NCI-H2029 (cell line): Measurements from ENCODE around the gene DQX1.

Experiments used
- DNase-seq: peaks from one replicate; lab custom pipeline; 2025; lab: John Stamatoyannopoulos, UW

DQX1 gene

DNA sequence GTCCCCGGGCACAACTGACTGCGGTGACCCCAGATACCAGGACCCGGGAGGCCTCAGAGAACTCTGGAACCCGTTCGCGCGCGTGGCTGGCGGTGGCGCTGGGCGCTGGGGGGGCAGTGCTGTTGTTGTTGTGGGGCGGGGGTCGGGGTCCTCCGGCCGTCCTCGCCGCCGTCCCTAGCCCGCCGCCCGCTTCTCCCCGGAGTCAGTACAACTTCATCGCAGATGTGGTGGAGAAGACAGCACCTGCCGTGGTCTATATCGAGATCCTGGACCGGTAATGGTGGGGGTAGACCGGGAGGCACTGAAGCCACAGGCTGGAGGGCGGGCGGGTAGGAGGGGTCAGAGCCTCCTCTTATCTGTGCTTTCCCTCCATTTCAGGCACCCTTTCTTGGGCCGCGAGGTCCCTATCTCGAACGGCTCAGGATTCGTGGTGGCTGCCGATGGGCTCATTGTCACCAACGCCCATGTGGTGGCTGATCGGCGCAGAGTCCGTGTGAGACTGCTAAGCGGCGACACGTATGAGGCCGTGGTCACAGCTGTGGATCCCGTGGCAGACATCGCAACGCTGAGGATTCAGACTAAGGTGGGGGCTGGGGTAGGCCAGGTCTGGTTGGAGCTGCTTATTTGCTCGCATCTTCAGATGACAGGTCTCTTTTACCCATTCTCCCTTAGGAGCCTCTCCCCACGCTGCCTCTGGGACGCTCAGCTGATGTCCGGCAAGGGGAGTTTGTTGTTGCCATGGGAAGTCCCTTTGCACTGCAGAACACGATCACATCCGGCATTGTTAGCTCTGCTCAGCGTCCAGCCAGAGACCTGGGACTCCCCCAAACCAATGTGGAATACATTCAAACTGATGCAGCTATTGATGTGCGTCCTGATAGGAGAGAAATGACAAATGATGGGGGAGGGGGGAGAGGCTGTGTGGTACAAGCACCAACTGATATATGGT is 4.5 kb upstream of the DQX1 start:
- DNase-seq, result no peak

DNA sequence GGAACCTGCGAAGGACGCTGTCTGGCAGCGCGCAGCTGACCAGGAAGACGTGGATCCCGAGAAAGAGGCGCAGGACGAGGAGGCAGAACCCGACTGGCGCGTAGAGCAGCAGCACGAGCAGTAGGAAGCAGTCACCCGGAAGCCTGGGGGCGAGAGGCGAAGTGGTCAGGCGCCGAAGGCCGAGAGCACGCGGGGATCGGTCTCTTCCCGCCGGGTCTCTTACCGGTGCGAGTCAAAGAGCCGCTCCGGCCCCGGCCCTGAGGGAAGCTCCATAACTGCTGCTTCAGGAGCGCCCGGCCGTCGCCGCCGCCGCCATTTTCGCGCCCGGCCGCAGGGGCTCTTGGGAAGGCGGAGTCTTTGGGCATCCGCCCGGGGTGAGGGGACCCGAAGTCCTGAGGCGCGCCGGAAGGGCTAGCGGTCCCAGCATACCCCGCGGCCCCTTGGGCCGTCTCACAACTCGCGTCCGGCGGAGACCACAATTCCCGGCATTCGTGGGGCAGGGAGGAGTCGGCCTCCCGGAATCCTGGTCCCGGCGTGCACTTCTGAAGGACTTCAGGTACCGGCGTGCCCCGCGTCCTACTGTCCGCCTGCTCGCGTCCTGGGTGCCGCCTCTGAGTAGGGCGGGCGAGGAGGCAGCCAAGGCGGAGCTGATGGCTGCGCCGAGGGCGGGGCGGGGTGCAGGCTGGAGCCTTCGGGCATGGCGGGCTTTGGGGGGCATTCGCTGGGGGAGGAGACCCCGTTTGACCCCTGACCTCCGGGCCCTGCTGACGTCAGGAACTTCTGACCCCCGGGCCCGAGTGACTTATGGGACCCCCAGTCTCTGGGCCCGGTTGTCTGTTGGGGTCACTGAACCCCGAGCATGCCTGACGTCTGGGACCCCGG is 3.6 kb upstream of the DQX1 start, which contains the start of the genes AUP1 and HTRA2:
AUP1 (minus strand) TSS at position 350 of the 882 bp plus-strand sequence; CDS start at position 273, 77 bp downstream.
HTRA2 (plus strand) TSS at position 577 of the 882 bp plus-strand sequence; CDS start at position 651, 74 bp downstream.
- DNase-seq, result peak; percentile 96

DNA sequence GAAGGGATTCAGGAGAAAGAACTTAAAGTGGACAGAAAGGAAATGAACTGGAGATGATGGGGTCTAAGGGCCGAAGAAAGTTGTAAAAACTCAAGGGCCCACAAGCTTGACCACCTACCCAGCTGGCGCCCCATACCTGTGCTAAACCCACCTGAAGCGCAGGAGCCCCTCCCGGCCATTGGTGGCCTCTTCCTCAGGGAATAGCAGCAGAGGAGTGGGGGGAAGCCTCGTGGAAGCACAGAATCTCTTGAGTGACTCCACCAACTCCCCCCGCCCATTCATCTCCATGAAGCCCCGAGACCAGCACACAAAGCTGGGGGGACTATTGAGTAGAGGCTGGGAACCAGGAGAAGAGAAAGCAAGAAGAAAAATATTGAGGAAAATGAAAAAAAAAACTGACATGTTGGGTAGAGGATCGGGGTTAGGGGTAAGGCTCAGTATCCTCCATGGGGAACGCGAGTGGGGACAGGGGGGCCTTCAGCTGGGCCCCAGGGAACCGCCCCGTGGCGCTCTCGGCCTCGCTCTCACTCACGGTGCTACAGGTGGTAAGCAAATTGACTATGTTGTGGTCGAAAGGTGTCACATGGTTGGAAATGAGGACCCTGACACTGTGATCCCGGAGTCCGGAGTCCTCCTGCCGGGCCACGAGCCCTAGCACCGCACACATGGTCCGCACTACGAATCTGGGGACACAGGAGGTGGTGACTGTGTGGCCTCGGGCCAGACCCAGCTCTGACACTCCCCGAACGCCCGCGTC is 2.7 kb upstream of the DQX1 start:
- no peak for DNase-seq

DNA sequence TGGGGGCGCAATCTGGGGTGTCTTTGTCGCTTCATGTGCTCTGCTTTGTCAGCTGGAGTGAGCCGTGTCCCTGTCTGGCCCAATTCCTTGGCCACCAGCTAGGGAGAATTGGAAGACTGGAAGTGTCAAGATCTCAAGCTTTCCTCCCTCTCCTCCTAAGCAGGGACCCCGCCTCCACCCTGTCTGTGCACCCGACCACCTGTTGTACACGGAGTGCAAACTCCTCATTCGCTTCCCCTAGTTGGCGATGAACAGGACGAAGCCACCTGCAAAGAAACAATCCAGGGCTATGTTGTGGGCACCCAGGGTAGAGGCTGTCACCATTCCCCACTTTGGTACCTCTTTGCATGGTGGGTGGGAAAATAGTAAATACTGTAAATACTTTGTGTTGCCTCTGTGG is 1.7 kb upstream of the DQX1 start:
- no peak for DNase-seq

DNA sequence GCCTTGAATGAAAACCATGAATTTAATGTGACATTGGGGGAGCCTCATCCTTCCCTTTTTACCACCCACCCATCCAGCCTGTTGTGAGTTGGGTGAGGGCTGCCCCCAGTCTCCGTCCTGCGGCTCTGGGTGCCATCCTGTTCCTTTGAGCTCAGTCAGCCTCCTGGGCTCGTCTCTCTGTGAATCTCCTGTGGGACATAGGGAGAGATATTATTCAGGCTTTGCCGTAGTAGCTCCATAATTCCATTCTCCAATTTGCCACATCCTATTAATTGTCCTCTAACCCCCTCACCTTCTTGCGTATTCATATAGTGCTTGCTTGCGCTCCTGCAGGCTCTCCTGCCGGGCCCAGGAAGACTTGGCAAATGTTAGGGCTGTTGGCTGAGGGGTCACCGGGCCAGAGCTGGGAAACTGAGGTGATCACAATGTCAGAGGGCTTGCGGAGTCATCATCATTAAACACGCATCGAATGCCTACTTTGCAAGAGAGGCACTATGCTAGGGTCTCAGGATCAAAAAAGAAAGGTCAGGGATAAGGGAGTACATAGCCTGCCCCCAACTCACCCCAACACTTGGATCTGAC is 709 bp upstream of the DQX1 start:
- no peak for DNase-seq

DNA sequence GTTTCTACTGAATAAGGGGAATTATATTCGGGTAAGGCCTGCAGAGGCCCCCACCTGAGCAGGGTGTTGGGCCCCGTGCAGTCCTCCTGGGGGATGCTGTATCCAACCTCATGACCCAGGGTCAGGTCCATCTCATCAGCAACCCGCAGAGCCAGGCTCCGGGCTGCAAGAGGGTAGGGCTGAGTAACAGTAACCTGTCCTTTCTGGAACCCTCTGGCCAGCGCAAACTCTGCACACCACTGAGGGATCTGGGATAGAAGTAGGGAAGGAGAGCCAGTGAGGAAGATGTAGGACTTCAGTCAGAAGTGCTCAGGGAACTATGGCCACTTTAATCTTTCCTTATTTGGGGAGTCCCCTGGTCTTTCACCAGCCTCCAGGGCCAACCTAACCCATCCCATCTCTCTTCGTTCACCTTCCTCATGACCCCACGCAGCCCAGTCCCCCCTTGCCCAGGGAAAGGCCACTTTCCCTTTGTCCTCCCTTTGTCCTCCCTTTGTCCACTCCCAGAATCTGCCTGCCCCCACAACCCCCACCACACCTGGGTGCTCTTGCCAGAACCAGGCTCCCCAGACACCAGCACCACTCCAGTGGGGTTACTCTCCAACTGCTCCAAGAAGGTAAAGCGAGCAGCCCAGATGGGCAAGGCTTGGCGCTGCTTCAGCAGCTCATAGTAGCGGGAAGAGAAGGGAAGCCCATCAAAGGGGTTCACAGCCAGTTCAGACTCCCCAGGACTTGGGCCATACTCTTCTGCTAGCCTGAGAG is 895 bp downstream of the DQX1 start:
- DNase-seq, result no peak

DNA sequence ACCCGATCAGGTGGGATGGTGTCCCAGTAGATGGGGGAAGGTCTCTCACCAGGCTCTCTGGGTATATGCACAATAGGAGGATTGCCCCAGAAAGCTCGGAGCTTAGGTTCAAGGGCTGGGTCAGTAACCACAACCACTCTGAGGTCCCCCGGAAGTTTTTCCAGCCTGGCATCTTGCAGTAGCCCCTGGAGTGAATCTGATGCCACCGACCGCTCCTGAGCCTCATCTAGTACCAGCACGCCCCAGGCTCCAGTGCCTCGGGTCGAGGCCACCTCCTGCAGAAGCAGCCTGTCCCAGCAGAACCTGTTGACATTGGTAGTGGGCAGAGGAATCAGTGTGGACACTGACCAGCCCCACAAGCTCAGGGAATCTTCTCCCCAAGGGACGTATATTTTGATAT is 2.0 kb downstream of the DQX1 start:
- DNase-seq, result no peak

DNA sequence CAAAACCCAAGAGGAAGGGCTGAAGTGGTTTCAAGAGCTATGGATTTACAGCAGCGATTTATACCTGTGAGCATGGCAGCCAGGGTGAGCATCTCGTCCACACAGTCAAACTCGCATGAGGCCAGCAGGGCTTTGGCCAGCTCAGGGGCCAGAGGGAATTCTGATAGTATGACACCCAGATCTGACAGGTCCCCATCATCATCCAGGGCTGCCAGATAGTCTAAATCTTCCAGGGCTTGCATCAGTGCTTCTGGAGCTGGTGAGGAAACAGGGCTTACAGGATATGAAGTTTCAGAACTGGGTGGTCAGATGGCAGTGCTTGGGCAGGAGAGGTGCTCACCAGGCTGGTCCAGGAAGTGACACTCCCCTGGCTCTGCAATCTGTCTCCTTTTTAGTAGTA is 3.5 kb downstream of the DQX1 start:
- DNase-seq, result no peak

DNA sequence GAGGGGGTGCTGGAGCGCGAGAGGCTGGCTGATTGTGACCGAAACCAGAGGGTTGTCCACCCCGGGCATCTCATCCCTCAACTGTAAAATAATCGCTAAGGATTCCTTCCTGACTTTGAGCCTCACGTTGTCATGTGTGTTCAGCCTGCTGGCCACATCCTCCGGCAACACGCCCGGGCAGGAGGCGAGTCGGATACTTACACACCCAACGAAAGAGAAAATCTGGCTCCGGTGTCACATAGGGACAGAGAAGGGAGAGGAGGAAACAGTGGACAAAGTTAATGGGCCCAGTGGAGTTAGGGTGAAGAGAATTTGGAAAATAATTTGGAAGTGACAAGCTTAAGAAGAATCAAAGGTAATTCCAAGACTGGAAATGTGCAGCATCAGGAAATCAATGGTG is 9.4 kb downstream of the DQX1 start:
- DNase-seq, result no peak

DNA sequence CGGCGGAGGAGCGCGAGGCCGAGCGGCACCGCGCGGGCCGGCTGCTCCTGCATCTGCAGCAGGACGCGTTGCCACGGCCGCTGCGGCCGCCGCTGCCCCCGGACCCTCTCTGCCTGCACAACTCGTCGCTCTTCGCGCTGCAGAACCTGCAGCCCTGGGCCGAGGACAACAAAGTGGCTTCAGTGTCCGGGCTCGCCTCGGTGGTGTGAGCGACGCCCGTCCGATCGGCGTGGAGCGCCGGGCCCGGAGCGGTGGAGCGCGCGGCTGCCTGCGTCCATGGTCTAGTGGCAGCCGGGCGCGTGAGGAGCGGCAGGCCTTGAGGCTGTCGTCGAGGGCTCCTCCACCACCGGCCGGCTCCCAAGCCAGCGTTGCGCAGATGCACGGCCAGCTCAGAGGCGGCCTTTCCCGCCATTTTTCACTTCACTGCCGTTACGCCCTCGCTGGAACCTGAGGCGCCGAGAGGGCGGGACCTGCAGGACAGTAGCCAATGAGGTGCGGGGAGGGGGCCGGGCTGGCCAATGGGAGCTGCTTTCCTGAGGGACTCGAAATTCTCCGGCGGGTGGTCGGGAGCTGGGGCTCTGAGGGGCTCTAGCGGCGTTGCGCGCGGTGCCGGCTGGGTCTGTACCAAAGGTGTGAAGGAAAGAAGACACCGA is 9.9 kb downstream of the DQX1 start:
- DNase-seq, result peak; percentile 25

DNA sequence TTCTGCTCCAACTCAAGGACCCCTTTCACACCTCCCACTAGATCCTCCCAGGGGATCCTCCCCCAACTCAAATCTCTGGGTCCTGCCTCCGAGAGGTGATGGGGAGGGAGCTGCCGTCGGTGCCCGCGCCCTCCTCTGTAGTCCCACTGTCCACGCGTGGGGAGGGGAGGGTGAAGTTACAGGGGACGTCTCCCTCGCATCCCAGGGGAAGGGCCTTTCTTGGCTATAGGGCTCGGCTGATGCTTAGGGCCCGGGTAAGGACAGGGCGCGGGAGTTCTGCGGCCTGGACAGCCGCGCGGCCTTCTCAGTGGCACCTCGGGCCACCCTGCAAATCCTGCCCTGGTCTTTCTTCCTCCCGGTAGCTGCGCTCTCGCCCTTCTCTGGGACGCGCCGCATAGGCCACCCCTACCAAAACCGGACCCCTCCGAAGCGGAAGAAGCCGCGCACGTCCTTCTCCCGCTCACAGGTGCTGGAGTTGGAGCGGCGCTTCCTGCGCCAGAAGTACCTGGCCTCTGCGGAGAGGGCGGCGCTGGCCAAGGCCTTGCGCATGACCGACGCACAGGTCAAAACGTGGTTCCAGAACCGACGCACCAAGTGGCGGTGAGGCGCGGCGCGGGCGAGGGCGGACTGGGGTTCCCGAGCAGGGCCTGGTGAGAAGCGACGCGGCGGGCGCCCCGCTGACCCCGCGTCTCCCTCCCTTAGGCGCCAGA is 10.6 kb downstream of the DQX1 start:
- DNase-seq, result no peak

DNA sequence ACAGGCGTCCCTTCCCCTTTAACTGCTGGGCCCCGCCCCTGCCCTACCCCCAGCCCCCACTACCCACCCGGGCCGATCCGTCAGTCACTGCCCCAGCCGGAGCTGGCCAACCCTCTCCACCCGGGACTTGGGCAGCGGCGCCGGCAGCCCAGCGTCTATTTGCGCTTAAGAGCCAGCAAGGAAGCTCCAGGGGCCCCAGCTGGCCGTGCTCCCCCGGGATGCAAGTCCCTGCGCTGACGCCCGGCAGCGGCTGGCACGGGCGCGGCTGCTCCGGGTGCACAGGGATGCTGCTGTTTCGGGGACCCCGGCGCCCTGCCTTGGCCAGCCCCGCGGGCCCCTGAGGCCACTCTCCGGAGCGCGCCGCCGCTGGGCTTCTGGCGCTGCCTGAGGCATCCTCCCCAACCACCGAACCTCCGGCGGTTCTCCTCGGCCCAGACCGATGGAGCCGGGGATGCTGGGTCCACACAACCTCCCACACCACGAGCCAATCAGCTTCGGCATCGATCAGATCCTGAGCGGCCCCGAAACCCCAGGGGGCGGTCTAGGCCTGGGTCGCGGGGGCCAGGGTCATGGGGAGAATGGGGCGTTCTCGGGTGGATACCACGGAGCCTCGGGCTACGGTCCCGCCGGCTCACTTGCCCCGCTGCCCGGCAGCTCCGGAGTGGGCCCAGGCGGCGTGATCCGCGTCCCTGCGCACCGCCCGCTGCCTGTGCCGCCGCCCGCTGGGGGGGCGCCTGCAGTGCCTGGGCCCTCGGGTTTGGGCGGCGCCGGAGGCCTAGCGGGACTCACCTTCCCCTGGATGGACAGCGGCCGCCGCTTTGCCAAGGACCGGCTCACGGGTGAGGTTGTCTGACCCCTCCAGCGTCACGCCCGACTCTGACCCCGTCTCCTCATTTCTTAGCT is 11.4 kb downstream of the DQX1 start, which contains the start of gene TLX2:
TLX2 (plus strand) TSS at position 83 of the 903 bp plus-strand sequence; CDS start at position 440, 357 bp downstream.
- DNase-seq, result no peak

DNA sequence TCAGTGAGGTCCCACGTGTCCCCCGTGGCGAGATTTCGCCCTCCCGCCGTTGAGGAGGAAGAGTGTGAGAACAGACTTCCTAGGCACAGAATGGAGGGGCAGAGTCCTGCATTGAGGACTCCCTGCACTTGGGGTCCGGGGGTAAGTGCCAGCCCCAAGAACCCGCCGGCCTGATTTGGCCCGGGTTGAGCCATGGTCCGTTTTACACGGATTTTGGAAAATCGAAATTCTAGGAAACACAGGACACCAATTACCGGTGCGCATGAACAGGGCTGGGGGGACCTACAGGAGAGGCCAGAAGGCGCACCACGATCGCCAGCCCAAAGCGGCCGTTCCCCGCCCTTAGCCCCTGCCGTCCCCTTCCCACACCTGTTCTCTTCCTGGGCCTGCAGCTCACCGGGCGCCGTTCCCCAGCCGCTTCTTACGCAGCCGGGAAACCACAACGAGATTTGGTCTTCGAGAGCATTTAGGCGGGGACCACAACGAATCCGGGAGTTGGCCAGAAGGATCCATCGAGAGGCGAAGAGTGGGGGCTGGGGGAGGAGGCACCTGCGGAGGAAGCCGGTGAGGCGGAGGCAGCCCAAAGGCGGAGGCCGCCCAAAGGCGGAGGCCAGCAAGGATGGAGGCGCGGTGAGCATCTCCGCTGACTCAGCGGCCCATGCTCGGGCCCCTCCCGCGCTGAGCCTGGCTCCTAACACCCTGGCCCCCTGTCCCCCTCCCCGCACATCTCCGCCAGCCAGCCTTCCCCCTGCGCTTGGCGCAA is 12.2 kb downstream of the DQX1 start:
- DNase-seq, result no peak

DNA sequence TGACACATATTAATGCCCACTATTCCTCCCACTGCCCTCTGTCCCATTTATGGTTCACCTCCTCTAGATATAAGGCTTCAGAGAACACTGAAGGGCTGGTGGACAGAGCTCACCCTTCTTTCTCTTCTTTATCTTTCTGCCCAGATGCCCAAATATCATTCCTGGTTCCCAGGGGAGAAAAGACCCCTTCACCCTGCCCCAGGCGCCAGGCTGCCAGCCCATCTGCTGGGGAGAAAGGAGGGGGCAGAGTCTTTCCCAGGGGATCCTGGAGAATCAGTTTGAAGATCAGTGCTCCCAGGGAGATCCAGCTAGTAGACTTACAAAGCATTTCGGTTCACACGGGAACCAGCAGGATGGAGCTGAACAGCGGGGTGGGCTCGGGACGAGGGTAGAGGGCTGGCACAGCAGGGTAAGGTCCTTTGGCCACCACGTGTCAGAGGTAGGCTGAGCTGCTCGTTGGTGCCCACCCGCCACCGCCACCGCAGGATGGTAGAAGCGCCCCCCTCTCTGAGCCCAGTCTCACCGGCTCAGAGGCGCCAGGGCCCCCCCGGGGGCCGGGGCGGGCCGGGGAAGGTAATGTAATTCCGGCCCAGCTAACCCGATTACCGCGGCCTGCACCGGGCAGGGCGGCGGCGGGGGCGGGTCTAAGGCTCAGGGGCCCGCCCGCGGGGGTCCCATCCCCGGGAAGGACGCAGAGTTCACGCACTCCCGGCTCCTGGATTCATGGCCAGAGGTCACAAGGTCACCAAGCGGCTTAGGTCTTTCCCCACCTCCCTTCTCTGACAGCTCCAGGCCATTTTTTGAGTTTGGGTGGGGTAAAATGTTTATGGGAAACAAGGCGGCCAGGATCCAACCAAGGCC is 13.1 kb downstream of the DQX1 start:
- DNase-seq, result no peak

DNA sequence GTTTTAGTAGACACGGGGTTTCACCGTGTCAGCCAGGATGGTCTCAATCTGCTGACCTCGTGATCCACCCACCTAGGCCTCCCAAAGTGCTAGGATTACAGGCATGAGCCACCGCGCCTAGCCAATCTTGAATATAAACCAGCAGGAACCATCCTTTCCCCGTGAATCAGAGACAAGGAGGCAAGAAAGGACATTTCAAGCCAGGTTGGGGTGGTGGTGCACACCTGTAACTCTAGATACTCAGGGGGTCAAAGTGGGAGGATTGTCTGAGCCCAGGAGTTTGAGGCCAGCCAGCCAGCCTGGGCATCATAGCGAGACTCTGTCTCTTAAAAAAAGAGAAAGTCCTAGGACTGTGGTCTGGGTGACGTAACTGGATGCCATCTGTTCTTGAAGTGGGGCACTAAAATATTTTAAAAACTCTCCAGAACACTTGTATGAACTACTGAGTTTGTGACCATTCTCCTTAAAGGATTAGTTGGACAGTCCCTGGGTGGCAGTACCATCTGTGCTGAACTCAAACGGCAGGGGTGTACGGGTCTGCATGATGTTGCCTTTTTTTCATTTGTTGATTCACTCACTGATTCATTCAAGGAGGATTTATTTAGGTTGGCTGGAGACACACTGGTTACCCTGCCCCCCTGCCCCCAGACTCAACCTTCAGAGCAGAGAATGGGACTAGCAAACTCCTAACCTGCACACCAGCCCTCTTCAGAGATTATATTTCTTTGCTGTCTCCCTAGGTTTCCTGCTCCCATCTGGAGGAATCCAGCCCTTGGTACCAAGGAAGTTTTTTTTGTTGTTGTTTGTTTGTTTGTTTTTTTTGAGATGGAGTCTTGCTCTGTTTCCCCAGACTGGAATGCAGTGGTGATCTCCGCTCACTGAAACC is 14.7 kb downstream of the DQX1 start:
- DNase-seq, result no peak

DNA sequence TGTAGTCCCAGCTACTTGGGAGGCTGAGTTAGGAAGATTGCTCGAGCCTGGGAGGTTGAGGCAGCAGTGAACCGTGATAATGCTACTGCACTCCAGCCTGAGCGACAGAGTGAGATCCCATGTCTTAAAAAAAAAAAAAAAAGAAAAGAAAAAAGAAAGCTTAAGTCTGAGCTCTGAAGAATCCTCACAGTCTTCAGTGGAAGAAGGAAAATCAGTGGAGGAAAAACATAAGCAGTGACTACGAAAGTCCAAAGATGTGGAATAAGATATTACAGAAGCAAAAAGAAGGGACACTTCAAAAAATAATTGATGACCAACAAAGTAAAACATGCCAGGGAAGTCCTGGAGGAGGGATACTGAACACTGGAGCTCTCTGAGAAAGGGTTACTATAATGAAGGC is 15.8 kb downstream of the DQX1 start:
- DNase-seq, result no peak
